Peyer's patch (tissue), 4 donors: ENCODE measurements around the gene ROBO2.

Source experiments
- POLR2A ChIP-seq, 2 donors: fragments of 450-650 bp; IDR thresholded peaks; one replicate each; pipeline ENCODE4 v1.5.1; 2017; ENCODE audit warnings: antibody characterized with exemption in 2 of 2, mild to moderate bottlenecking in 2 of 2, moderate library complexity in 2 of 2
- TF ChIP-seq, protein P1 (sequence below), 6 experiments: fragments of 450-650 bp in 4 of 6; fragments of 200-600 bp in 2 of 6; sonication (generic) in 1 of 6; IDR thresholded peaks; one replicate each; pipeline ENCODE4 v1.5.1; 2017 to 2019; ENCODE audit warnings: antibody characterized with exemption in 6 of 6, mild to moderate bottlenecking in 3 of 6, moderate library complexity in 1 of 6

- TF ChIP-seq POLR2A (IDR thresholded peaks at IDR 0.05), result no peak
- TF ChIP-seq, protein P1, sequence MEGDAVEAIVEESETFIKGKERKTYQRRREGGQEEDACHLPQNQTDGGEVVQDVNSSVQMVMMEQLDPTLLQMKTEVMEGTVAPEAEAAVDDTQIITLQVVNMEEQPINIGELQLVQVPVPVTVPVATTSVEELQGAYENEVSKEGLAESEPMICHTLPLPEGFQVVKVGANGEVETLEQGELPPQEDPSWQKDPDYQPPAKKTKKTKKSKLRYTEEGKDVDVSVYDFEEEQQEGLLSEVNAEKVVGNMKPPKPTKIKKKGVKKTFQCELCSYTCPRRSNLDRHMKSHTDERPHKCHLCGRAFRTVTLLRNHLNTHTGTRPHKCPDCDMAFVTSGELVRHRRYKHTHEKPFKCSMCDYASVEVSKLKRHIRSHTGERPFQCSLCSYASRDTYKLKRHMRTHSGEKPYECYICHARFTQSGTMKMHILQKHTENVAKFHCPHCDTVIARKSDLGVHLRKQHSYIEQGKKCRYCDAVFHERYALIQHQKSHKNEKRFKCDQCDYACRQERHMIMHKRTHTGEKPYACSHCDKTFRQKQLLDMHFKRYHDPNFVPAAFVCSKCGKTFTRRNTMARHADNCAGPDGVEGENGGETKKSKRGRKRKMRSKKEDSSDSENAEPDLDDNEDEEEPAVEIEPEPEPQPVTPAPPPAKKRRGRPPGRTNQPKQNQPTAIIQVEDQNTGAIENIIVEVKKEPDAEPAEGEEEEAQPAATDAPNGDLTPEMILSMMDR (IDR thresholded peaks at IDR 0.05), result no peak
Observed at GRCh38 chr3:77623500-77623899, 583.6 kb downstream of the ROBO2 start.
